SU-DHL-6 (cell line): ENCODE data around the gene GBX2.

Experiments used
- CTCF ChIP-seq: fragments of 200-600 bp; sonication (generic); IDR thresholded peaks from one replicate; pipeline ENCODE4 v1.5.1; 2017; ENCODE audit warnings: antibody characterized with exemption, mild to moderate bottlenecking, low read length, moderate library complexity; ENCODE audit not compliant: insufficient read depth, poor library complexity, severe bottlenecking
- EZH2phosphoT487 ChIP-seq: fragments of 200-600 bp; sonication (generic), shearing (Covaris generic); conservative IDR thresholded peaks from 2 replicates; pipeline ENCODE4 v1.6.1; 2018; ENCODE audit warnings: mild to moderate bottlenecking, antibody characterized with exemption, low read length, moderate library complexity, mixed read lengths

DNA sequence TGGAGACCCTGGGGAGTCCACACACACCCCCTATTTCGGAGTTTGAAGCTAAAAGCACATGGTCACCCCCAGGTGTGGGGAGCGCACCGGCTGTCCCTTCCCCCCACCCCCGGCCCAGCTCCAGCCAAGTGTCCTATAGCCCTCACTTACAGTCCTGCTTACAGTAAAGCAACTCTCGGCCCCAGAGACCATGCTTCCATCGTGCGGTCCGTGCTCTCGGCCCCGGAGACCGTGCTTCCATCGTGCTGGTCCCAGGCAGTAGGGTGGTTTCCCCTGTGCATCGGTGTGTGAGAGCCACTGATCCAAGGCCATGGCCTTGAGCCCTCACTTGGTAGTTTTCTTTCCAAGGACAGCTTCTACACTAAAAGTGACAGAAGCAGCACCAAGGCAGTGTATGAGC is 48.7 kb downstream of the GBX2 start:
- TF ChIP-seq CTCF (no peak), EZH2phosphoT487 (no peak)
